AG04450 (cell line): ENCODE measurements around the gene ARL15. TPM values are rescaled to one million over a fixed set of nuclear protein-coding genes. Genes with fewer than 3 reads are reported as not detected.
"Not testable (repeated sequence)": the region's sequence is repeated elsewhere in the genome, so short reads cannot be mapped to it uniquely, and the experiment has no call there.

Experiments
- CTCF ChIA-PET: fragments of 300-600, 350-600 bp; formaldehyde crosslinking; extraction: SDS; loops from one replicate; lab custom pipeline; 2022; ENCODE audit warnings: antibody characterized with exemption, inconsistent platforms; lab: Charles Lee
- POLR2A ChIA-PET: fragments of 350-600 bp; formaldehyde crosslinking; extraction: SDS; loops from one replicate; lab custom pipeline; 2021; ENCODE audit warnings: antibody characterized with exemption, inconsistent platforms; lab: Yijun Ruan, JAX
- DNase-seq: peaks from one replicate; pipeline ENCODE4 v3.0.0-alpha.2; 2011; ENCODE audit warnings: low read depth, low spot score
- H3K27ac ChIP-seq: one replicate; pipeline ENCODE4 v1.5.1; 2012; ENCODE audit warnings: low read depth, low read length, control low read depth
- H3K27me3 ChIP-seq: one replicate; pipeline ENCODE4 v1.6.0; 2012; ENCODE audit warnings: low read length; ENCODE audit not compliant: control insufficient read depth, insufficient read depth
- H3K4me3 ChIP-seq: 2 replicates; pipeline ENCODE4 v1.5.1; 2011; ENCODE audit warnings: mild to moderate bottlenecking, low read depth, low read length, control low read depth
- H3K9me3 ChIP-seq: 2 replicates; pipeline ENCODE4 v1.5.1; 2012; ENCODE audit warnings: low read length; ENCODE audit not compliant: control insufficient read depth, insufficient read depth
- polyA plus RNA-seq: library from polyadenylated mRNA; depleted of rRNA; stranded (reverse); fragments of >200 nt; gene quantifications from 2 replicates; pipeline ENCODE4 v1.2.3, GENCODE V29; 2011
- TF ChIP-seq, protein P1 (sequence below): IDR thresholded peaks from 2 replicates; pipeline ENCODE4 v1.5.1; 2011; ENCODE audit warnings: low read depth, low read length, control low read depth, inconsistent platforms

ARL15 gene
- polyA plus RNA-seq, 1 experiment: 16.0 TPM

DNA sequence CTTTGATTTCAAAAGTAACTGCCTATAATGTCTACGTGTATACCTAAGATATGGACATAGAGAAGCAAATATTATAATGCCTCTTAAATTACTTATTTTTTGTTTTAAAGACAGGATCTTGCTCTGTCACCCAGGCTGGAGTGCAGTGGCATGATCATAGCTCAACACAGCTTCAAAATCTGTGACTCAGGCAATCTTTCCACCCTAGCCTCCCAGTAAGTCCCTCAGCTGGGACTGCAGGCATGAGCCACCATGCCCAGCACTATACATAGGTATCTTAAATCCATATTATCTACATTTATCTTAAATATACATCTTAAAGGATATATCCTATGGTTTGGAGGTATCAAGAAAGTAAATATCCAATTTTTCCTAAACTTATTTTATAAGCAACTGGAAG is 261.2 kb downstream of the ARL15 start:
- H3K27ac ChIP-seq: no peak overlapping the region
- CTCF ChIA-PET: no interaction called here
- no peak overlapping the region for H3K4me3 ChIP-seq
- DNase-seq: no peak
- no peaks in the 10 kb centered on the region for H3K27me3 ChIP-seq
- POLR2A ChIA-PET: no interaction called here
- TF ChIP-seq, protein P1, sequence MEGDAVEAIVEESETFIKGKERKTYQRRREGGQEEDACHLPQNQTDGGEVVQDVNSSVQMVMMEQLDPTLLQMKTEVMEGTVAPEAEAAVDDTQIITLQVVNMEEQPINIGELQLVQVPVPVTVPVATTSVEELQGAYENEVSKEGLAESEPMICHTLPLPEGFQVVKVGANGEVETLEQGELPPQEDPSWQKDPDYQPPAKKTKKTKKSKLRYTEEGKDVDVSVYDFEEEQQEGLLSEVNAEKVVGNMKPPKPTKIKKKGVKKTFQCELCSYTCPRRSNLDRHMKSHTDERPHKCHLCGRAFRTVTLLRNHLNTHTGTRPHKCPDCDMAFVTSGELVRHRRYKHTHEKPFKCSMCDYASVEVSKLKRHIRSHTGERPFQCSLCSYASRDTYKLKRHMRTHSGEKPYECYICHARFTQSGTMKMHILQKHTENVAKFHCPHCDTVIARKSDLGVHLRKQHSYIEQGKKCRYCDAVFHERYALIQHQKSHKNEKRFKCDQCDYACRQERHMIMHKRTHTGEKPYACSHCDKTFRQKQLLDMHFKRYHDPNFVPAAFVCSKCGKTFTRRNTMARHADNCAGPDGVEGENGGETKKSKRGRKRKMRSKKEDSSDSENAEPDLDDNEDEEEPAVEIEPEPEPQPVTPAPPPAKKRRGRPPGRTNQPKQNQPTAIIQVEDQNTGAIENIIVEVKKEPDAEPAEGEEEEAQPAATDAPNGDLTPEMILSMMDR: no peak
- no peaks in the 10 kb centered on the region for H3K9me3 ChIP-seq

DNA sequence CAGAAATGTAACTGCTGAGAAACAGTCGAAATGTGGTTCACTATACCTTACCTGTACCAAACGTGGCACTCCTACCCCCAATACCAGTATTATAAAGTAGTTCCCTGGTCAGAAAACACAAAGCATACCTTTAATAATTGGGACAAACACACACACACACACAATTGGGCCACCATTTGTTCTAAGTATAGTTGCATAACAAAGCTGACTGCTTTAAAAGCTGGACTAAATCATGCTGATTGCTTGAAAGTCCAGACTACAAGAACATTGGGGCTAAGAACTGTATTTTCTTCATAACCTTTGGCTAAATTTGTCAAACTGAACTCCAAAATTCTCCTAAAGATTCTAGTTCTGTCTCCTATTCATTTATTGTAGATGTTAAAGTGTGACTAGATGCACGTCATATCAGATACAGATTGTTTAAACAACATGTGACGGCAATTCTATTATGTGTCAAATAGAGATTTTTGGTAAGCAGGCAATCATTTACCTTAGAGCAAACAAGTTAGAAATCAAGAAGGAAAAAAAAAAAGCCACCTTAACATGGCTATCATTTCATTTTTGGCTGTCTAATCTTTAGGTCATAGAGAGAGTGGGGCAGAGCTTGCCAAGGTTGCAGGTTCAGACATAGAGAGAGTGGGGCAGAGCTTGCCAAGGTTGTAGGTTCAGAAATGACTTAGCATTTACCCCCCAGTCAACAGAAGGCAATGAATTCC is 265.1 kb downstream of the ARL15 start:
- H3K27ac ChIP-seq: no peak overlapping the region
- TF ChIP-seq, protein P1: no peak
- no peak overlapping the region for H3K4me3 ChIP-seq
- ChIA-PET CTCF (no interaction called here), POLR2A (no interaction called here)
- no peaks in the 10 kb centered on the region for H3K27me3 ChIP-seq
- no peak for DNase-seq
- H3K9me3 ChIP-seq: no peaks in the 10 kb centered on the region

DNA sequence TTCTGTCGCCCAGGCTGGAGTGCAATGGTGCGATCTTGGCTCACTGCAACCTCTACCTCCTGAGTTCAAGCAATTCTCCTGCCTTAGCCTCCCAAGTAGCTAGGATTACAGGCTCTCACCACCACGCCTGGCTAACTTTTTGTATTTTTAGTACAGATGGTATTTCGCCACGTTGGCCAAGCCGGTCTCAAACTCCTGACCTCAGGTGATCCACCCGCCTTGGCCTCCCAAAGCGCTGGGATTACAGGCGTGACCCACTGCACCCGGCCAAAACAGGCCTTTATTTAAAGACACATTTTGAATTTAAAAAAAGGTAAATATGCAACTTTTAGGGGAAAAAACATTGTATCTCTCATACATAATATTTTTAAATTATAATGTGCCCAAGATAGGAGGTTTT is 266.1 kb downstream of the ARL15 start:
- H3K4me3 ChIP-seq, H3K27ac ChIP-seq, H3K9me3 ChIP-seq, H3K27me3 ChIP-seq, CTCF ChIA-PET, DNase-seq: not testable (repeated sequence)
- POLR2A ChIA-PET: interaction anchor here (0.6 kb wide), 1 partner anchor 44 kb away, joined by 4 read pairs; no protein-coding TSS in a partner anchor

DNA sequence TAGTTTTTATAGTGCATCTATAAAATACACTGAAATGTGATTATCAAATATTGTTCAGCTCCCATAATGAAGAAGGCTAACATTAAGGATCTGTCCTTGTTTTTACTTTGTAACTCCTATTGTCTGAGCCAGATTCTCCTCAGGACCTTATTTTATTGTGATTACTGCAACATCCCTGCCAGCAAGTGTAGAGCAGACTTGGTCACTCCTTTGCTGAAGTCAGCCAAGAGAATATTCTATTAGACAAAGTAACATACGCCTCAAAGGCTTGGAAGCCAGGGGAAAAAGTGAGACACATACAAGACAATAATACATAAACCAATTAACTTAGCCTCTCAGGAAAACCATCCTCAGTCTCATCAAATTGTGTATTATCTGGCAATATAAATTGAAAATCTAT is 269.6 kb downstream of the ARL15 start:
- Histone ChIP-seq H3K27me3 (no peaks in the 10 kb centered on the region), H3K27ac (no peak overlapping the region), H3K4me3 (no peak overlapping the region), H3K9me3 (no peaks in the 10 kb centered on the region)
- POLR2A ChIA-PET: no interaction called here
- DNase-seq: no peak
- TF ChIP-seq, protein P1: no peak
- CTCF ChIA-PET: interaction anchor here (0.6 kb wide), 1 partner anchor 817 kb away, joined by 3 read pairs; no protein-coding TSS in a partner anchor

DNA sequence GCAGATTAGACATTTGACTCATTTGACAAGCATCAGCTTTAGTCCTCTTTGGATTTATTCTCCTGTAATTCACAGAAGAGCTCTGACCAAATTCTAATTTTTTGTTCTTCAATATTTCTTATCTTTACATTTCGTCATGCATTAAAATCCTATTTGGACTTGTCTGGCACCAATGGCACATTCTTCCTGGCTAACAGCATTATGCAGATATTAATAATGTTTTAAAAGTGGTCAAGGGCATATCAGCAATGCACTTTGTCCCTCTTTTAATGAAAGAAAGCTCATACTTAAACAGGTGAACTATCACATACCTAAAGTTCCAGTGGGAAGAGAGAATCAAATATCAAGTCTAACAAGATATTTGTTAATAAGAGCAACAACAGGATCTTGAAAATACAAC is 270.4 kb downstream of the ARL15 start:
- no peak for DNase-seq
- CTCF ChIA-PET: no interaction called here
- TF ChIP-seq, protein P1: no peak
- Histone ChIP-seq H3K9me3 (no peaks in the 10 kb centered on the region), H3K27ac (no peak overlapping the region), H3K27me3 (no peaks in the 10 kb centered on the region), H3K4me3 (no peak overlapping the region)
- POLR2A ChIA-PET: no interaction called here
